ENCODE measurements around the gene PROSER3.

DNA sequence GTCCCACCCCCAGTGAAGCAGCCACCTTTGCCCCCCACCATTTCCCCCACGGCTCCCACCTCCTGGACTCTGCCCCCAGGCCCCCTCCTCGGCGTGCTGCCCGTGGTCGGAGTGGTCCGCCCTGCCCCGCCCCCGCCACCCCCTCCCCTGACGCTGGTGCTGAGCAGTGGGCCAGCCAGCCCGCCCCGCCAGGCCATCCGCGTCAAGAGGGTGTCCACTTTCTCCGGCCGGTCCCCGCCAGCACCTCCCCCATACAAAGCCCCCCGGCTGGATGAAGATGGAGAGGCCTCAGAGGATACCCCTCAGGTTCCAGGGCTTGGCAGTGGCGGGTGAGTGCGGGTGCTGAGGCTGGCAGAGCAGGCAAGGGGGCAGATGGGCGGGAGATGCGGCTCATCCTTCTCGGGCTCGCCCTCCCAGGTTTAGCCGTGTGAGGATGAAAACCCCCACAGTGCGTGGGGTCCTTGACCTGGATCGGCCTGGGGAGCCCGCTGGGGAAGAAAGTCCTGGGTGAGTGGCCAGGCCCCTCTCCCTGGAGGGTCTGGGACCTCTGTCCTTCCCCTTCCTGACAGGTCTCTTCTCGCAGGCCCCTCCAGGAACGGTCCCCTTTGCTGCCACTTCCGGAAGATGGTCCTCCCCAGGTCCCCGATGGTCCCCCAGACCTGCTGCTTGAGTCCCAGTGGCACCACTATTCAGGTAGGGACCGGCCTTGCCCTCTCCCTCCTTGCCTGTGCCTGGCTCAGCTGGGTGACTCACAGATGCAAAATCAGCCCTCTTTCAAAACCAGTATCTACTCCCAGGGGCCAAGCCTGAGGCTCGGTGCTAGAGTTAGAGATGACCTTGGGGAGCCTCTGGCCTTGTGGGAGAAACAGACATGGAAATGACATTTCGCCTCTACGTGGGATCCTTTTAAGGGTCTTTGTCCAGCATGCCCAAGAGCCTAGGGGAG, 24.5 kb upstream of the PROSER3 start:
- TF ChIP-seq, protein P1, sequence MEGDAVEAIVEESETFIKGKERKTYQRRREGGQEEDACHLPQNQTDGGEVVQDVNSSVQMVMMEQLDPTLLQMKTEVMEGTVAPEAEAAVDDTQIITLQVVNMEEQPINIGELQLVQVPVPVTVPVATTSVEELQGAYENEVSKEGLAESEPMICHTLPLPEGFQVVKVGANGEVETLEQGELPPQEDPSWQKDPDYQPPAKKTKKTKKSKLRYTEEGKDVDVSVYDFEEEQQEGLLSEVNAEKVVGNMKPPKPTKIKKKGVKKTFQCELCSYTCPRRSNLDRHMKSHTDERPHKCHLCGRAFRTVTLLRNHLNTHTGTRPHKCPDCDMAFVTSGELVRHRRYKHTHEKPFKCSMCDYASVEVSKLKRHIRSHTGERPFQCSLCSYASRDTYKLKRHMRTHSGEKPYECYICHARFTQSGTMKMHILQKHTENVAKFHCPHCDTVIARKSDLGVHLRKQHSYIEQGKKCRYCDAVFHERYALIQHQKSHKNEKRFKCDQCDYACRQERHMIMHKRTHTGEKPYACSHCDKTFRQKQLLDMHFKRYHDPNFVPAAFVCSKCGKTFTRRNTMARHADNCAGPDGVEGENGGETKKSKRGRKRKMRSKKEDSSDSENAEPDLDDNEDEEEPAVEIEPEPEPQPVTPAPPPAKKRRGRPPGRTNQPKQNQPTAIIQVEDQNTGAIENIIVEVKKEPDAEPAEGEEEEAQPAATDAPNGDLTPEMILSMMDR (IDR thresholded peaks at IDR 0.05), result no peak
- TF ChIP-seq EZH2 (IDR thresholded peaks at IDR 0.05; ENCODE audit: borderline replicate concordance, insufficient read depth, low read depth, low read length, poor library complexity, severe bottlenecking), result no peak

Data from B cell (primary cell).